ENCODE data around the gene VGF.

The VGF gene

GRCh38 chr7:101165075-101165957 is at the start of gene VGF:
Gene VGF (minus strand): TSS chr7:101165569. CDS start chr7:101164843, 726 bp downstream.
- DNase-seq (ENCODE audit: low read depth): peak; percentile 55
- no peak within 1 kb of the TSS; the same call in 1 of the 2 replicates for H3K4me3 ChIP-seq (ENCODE audit: low read depth, low read length)
- TF ChIP-seq CTCF (IDR thresholded peaks at IDR 0.05; ENCODE audit: low read depth, low read length, missing control alignments): no peak

GRCh38 chr7:101212014-101212413 is 46.6 kb upstream of the VGF start:
- no peak for DNase-seq (ENCODE audit: low read depth)
- no peak overlapping the region for H3K4me3 ChIP-seq (ENCODE audit: low read depth, low read length)
- TF ChIP-seq CTCF (IDR thresholded peaks at IDR 0.05; ENCODE audit: low read depth, low read length, missing control alignments): no peak

GRCh38 chr7:101211501-101211900 is 46.1 kb upstream of the VGF start:
- no peak overlapping the region for H3K4me3 ChIP-seq (ENCODE audit: low read depth, low read length)
- TF ChIP-seq CTCF (IDR thresholded peaks at IDR 0.05; ENCODE audit: low read depth, low read length, missing control alignments): no peak
- DNase-seq (ENCODE audit: low read depth): no peak

- DNase-seq (ENCODE audit: low read depth): no peak
- no peak overlapping the region for H3K4me3 ChIP-seq (ENCODE audit: low read depth, low read length)
- TF ChIP-seq CTCF (IDR thresholded peaks at IDR 0.05; ENCODE audit: low read depth, low read length, missing control alignments): no peak
These were observed 44.8 kb upstream of the VGF start for GRCh38 chr7:101210143-101210542.

GRCh38 chr7:101208794-101209193 is 43.4 kb upstream of the VGF start:
- no peak overlapping the region for H3K4me3 ChIP-seq (ENCODE audit: low read depth, low read length)
- no peak for TF ChIP-seq CTCF (IDR thresholded peaks at IDR 0.05; ENCODE audit: low read depth, low read length, missing control alignments)
- no peak for DNase-seq (ENCODE audit: low read depth)

- no peak overlapping the region for H3K4me3 ChIP-seq (ENCODE audit: low read depth, low read length)
- DNase-seq (ENCODE audit: low read depth): no peak
- TF ChIP-seq CTCF (IDR thresholded peaks at IDR 0.05; ENCODE audit: low read depth, low read length, missing control alignments): no peak
These were observed 42.1 kb upstream of the VGF start for GRCh38 chr7:101207459-101207858.

- TF ChIP-seq CTCF (IDR thresholded peaks at IDR 0.05; ENCODE audit: low read depth, low read length, missing control alignments): no peak
- no peak overlapping the region for H3K4me3 ChIP-seq (ENCODE audit: low read depth, low read length)
- DNase-seq (ENCODE audit: low read depth): no peak
These were observed 41.3 kb upstream of the VGF start for GRCh38 chr7:101206665-101207042.

All from GM12864 (cell line).